ENCODE measurements around the gene TAS2R7. TPM values are rescaled to one million over a fixed set of nuclear protein-coding genes. Genes with fewer than 3 reads are reported as not detected.
A peak's percentile ranks its signal among the peaks of the same experiment; 100 is the strongest.
"Not testable (repeated sequence)": the region's sequence is repeated elsewhere in the genome, so short reads cannot be mapped to it uniquely, and the experiment has no call there.

The TAS2R7 gene
- total RNA-seq, 2 donors from 2014 or later, result not detected

DNA sequence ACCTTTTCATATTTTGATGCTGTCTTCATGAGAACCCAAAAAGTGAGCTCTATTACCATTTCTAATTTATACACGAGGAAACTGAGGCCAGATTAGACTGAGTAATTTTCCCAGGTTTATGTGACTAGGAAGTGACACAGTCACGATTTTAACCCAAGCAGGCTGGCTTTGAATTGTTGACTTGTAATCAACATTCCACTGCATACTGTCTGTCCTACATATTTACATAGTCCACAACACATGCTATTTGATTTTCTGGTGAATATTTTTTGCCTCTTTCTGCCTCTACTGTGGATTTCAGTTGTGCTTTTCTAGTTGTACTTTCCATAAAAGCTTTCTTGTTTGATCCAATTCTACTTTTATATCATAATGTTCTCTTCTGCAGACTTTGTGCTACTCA, 8.2 kb downstream of the TAS2R7 start:
- no peak overlapping the region for H3K27ac Mint-ChIP-seq
- no peaks in the 10 kb centered on the region for H3K36me3 Mint-ChIP-seq (ENCODE audit: low read depth)
- H3K9me3 ChIP-seq (ENCODE audit: control insufficient read depth, low read length, poor library complexity, severe bottlenecking), result no peaks in the 10 kb centered on the region
- H3K4me1 Mint-ChIP-seq, result no peaks in the 10 kb centered on the region
- H3K27me3 Mint-ChIP-seq, result peaks cover 35% of the 10 kb centered on the region
- H3K4me3 Mint-ChIP-seq, result no peak overlapping the region
- ATAC-seq (no peak), DNase-seq (no peak)

DNA sequence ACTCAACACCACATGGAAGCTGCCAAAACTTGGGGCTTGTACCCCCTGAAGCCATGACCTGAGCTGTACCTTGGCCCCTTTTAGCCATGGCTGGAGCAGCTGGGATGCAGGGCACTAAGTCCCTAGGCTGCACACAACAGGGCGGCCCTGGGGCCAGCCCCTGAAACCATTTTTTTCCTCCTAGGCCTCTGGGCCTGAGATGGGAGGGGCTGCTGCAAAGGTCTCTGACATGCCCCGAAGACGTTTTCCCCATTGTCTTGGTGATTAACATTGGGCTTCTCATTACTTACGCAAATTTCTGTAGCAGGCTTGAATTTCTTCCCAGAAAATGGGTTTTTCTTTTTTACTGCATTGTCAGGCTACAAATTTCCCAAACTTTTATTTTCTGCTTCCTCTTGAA, 10.7 kb downstream of the TAS2R7 start:
- H3K36me3 Mint-ChIP-seq (ENCODE audit: low read depth); H3K4me1 Mint-ChIP-seq; H3K9me3 ChIP-seq (ENCODE audit: control insufficient read depth, low read length, poor library complexity, severe bottlenecking); H3K4me3 Mint-ChIP-seq; ATAC-seq; H3K27ac Mint-ChIP-seq; DNase-seq: not testable (repeated sequence)
- H3K27me3 Mint-ChIP-seq, result peaks cover 21% of the 10 kb centered on the region

DNA sequence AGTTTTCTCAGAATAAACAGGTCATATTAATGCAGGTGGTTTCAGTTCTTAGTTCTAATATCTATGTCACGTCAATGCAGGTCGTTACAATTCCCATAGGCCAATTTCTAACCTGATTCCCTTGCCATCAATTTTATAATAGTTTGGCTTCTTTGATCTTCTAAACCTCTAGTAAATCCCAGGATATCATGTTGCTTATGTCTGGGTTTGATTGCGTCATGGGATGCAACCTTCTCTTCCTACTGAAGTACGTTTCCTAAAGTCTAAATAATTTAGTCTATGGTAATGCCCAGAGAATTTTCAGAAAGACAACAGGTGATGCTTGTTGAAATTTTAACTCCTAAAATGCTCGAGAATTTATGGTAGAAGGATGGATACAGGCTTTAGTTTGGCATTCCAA, 19.2 kb downstream of the TAS2R7 start:
- ATAC-seq, result no peak
- no peak overlapping the region for H3K27ac Mint-ChIP-seq

DNA sequence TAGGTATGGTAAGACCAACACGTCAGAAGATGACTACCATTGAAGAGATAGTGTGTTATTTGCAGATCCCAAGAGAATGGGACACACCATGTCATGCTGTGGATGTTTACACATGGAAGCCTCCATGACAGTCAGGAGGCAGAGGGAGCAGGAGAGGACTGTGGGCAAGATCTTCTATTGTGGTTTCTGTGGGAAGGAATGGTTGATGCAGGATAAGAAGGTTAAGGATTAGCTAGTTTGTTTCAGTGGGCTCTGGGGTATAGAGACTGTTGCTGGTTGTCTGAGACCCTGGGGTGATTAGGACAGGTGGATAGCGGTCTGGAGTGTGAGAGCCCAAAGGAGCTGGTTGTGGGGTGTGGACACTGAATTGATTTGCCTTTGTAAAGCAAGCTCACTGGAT, 23.3 kb downstream of the TAS2R7 start:
- Mint-ChIP-seq H3K4me1 (peaks cover 2% of the 10 kb centered on the region), H3K4me3 (no peak overlapping the region), H3K27ac (no peak overlapping the region), H3K27me3 (peaks cover 17% of the 10 kb centered on the region), H3K36me3 (ENCODE audit: low read depth) (peaks cover 4% of the 10 kb centered on the region)
- no peak for ATAC-seq
- no peaks in the 10 kb centered on the region for H3K9me3 ChIP-seq (ENCODE audit: control insufficient read depth, low read length, poor library complexity, severe bottlenecking)
- no peak for DNase-seq

More for the DNA sequence above, 19.2 kb downstream of the TAS2R7 start:
- Mint-ChIP-seq H3K4me3 (no peak overlapping the region), H3K4me1 (no peaks in the 10 kb centered on the region), H3K27me3 (peaks cover 8% of the 10 kb centered on the region), H3K36me3 (ENCODE audit: low read depth) (peaks cover 4% of the 10 kb centered on the region)
- no peaks in the 10 kb centered on the region for H3K9me3 ChIP-seq (ENCODE audit: control insufficient read depth, low read length, poor library complexity, severe bottlenecking)
- DNase-seq, result no peak

DNA sequence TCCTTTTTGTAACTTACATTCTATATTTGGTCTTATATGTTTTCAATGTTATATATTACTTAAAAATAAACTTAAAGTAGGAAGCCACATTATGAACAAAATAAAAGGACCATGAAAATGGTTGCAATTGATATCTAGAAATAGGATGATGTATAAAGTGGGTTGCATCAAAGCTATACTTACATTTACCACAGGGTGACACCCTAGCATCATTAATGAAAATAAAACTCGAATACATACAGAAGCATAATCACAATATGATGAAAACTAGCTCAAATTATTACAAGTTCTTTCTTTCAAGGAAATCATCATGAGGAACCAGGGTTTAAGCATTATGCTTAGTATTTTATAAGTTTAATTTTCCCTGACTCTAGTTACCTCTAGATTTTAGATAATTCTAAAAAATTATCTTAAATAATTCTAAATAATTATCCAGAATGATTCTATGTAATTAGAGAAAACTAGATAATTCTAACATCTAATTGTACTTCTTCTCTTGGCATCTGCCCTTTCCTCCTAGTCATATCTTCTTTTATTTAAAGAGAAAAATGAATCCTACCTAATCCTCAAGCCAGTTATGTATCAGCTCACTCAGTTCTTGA, 31.2 kb downstream of the TAS2R7 start:
- no peaks in the 10 kb centered on the region for H3K9me3 ChIP-seq (ENCODE audit: control insufficient read depth, low read length, poor library complexity, severe bottlenecking)
- Mint-ChIP-seq H3K36me3 (ENCODE audit: low read depth) (no peaks in the 10 kb centered on the region), H3K27me3 (peaks cover 67% of the 10 kb centered on the region), H3K4me3 (no peak overlapping the region), H3K27ac (no peak overlapping the region), H3K4me1 (peaks cover 4% of the 10 kb centered on the region)
- no peak for DNase-seq
- peak; percentile 75 for ATAC-seq

DNA sequence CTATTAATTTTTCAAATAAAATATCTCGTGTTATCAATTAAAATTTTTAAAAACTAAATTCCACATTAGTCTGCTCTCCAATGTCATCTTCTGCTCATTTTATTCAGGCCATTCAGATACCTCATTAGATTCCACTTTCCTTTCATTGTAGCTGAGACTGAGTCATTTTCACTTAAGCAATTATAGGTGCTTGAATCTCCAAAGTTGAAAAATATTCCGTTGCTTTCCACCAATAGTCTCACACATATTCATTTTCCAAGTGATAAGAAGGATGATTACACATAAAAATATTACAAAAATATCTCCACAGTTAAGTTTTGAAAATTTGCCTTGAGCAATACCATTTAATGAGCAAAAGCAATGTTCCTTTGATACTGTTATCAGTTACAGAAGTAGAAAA, 42.8 kb downstream of the TAS2R7 start:
- no peak overlapping the region for H3K27ac Mint-ChIP-seq
- ATAC-seq (no peak), DNase-seq (no peak)
- peaks cover 35% of the 10 kb centered on the region for H3K27me3 Mint-ChIP-seq
- H3K4me1 Mint-ChIP-seq, result no peaks in the 10 kb centered on the region
- H3K36me3 Mint-ChIP-seq (ENCODE audit: low read depth), result peaks cover 6% of the 10 kb centered on the region
- H3K9me3 ChIP-seq (ENCODE audit: control insufficient read depth, low read length, poor library complexity, severe bottlenecking), result peaks cover 3% of the 10 kb centered on the region
- no peak overlapping the region for H3K4me3 Mint-ChIP-seq

DNA sequence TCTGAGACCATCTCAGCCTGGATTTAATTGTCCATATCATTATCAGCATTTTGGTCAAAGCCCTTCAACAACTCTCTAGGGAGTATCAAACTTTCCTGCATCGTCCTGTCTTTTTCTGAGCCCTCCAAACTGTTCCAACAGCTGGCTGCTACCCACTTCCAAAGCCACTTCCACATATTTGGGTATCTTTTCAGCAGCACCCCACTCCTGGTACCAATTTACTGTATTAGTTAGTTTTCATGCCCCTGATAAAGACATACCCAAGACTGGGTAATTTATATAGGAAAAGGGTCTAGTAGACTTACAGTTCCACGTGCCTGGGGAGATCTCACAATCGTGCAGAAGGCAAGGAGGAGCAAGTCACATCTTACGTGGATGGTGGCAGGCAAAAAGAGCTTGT, 46.2 kb downstream of the TAS2R7 start:
- DNase-seq (no peak), ATAC-seq (no peak)
- H3K9me3 ChIP-seq (ENCODE audit: control insufficient read depth, low read length, poor library complexity, severe bottlenecking), result peaks cover 3% of the 10 kb centered on the region
- peaks cover 4% of the 10 kb centered on the region for H3K4me1 Mint-ChIP-seq
- peaks cover 3% of the 10 kb centered on the region for H3K36me3 Mint-ChIP-seq (ENCODE audit: low read depth)
- no peak overlapping the region for H3K27ac Mint-ChIP-seq
- no peak overlapping the region for H3K4me3 Mint-ChIP-seq
- peaks cover 39% of the 10 kb centered on the region for H3K27me3 Mint-ChIP-seq

DNA sequence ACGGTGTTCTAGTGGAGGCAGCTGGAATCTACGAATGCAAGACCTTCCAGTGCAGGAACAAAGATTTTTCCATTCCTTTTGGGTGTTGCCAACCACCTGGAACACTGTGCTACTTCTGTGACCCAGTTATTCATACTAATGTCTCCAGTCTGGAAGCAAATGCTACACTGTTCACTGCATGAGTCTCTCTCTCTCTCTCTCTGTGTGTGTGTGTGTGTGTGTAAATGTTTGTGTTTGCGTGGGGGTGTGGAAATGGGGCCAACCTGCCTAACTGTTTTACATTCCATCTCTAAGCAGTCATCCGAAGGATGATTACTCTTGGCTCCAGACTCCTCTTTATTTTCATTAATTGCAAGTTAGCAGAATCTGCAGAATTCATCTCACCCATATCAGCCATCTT, 49.4 kb downstream of the TAS2R7 start:
- Mint-ChIP-seq H3K4me1 (peaks cover 11% of the 10 kb centered on the region), H3K27ac (no peak overlapping the region), H3K27me3 (peaks cover 34% of the 10 kb centered on the region), H3K4me3 (no peak overlapping the region), H3K36me3 (ENCODE audit: low read depth) (peaks cover 3% of the 10 kb centered on the region)
- no peak for ATAC-seq
- H3K9me3 ChIP-seq (ENCODE audit: control insufficient read depth, low read length, poor library complexity, severe bottlenecking), result peaks cover 3% of the 10 kb centered on the region
- DNase-seq, result no peak

Other genes starting within 250 kb of the TAS2R7 start
- 10 to 100 TPM; 10.6 to 11.1 TPM for gene MAGOHB, start 189.0 kb downstream of the TAS2R7 start, total RNA-seq
- gene STYK1, start 128.6 kb downstream of the TAS2R7 start, total RNA-seq, result not detected
- gene YBX3, start 79.3 kb downstream of the TAS2R7 start, total RNA-seq, result 10 to 100 TPM; 52.4 to 60.4 TPM
- not detected for gene TAS2R8, start 4.7 kb upstream of the TAS2R7 start, total RNA-seq
- under 1 TPM in 1 of 2 donors, not detected in 1; 0.27 TPM for gene TAS2R9, start 7.5 kb upstream of the TAS2R7 start, total RNA-seq
- under 1 TPM in 1 of 2 donors, not detected in 1; 0.45 TPM for gene TAS2R10, start 23.7 kb upstream of the TAS2R7 start, total RNA-seq
- 1 to 10 TPM; 1.4 to 1.8 TPM for gene PRR4, start 46.8 kb upstream of the TAS2R7 start, total RNA-seq
- 10 to 100 TPM; 29.6 to 33.6 TPM for gene PRH1, start 81.6 kb upstream of the TAS2R7 start, total RNA-seq
- gene TAS2R13, start 106.9 kb upstream of the TAS2R7 start, total RNA-seq, result 1 to 10 TPM; 1.2 to 1.4 TPM
- not detected for gene PRH2, start 126.6 kb upstream of the TAS2R7 start, total RNA-seq
- 1 to 10 TPM; 2.4 to 2.9 TPM for gene TAS2R14, start 136.6 kb upstream of the TAS2R7 start, total RNA-seq
- under 1 TPM; 0.47 to 0.91 TPM for gene TAS2R50, start 184.3 kb upstream of the TAS2R7 start, total RNA-seq
- 1 to 10 TPM; 1.1 to 1.7 TPM for gene TAS2R20, start 195.7 kb upstream of the TAS2R7 start, total RNA-seq
- gene TAS2R19, start 220.0 kb upstream of the TAS2R7 start, total RNA-seq, result 1 to 10 TPM; 1.4 to 3.2 TPM
- gene TAS2R31, start 228.8 kb upstream of the TAS2R7 start, total RNA-seq, result 1 to 10 TPM; 2.7 to 3.4 TPM